Stimulated activated naive CD4-positive, alpha-beta T cell treated with Interleukin-2 at 50 U/mL for 16 hours (primary cell): ENCODE measurements around the gene INVS.
"Not testable (repeated sequence)": the region's sequence is repeated elsewhere in the genome, so short reads cannot be mapped to it uniquely, and the experiment has no call there.

Experiments
- DNase-seq: peaks from one replicate; lab custom pipeline; 2025; lab: John Stamatoyannopoulos, UW

Gene INVS

DNA sequence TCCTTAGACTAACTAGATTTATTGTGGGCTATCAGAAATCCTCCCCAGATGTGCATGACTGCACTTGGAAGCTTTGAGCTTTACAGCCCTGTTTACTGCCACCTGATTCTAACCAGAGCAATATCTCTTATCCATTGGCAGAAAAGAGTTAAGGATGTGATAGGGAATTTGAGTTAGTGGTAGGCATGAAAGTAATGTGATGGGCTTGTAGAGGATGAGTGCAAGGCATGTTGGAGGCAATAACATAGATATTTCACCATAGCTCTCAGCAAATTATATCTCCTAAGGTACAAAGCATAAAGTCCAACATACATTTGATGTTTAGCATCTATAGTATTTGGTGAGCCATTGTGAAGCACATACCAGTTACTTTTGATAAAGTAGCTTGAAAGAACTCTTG, 103.8 kb downstream of the INVS start:
- no peak for DNase-seq

DNA sequence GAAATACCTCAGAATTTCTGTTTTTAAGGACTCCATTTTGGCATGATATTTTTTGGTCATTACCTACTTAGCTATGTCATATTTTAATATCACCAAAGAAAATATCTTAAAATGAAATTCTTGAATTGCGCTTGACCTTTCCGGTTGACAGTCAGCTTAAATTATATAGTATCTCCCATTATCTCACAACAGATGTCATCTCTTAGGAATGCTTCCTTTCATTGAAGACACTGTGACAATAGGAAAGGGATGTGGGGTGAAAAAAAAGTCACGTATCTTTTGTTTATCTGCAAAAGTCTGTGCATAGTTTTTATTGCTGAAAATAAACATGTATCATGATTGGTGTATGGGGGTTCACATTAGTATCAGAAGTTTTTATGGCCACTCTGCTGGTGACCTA, 105.8 kb downstream of the INVS start:
- no peak for DNase-seq

DNA sequence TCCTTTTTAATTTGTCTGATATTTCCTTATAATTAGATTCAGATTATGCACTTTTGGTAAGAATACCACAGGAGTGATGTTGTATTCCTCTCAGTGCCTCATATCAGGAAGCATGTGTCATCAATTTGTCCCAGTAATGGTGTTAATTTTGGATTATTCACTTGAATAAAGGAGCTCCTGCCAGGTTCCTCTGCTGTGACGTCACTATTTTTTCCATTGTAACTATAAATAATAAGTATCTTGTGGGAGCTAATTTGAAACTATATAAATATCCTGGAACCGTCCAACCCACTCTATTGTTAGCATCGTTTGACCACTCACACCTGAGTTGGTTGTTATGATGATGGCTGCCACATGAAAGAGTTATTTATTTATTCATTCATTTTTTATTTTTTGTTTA, 107.9 kb downstream of the INVS start:
- no peak for DNase-seq

DNA sequence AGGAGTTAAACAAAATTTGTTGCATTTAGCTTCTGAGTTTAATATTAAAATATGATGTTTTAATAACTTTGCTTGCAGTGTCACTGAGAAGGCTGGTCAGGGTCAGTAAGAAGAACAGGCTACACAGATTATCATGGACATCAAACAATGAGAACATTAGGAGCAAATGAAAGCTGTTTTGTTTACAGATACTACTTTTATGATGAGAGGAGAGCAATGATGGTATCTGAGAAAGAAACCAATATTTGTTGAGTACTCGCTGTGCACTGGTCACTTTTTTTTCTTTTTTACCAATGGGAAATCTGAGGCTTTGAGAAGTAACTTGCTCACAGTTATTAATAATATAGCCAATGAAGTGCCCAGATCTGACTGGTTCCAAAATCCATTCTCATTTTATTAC, 109.6 kb downstream of the INVS start:
- no peak for DNase-seq

DNA sequence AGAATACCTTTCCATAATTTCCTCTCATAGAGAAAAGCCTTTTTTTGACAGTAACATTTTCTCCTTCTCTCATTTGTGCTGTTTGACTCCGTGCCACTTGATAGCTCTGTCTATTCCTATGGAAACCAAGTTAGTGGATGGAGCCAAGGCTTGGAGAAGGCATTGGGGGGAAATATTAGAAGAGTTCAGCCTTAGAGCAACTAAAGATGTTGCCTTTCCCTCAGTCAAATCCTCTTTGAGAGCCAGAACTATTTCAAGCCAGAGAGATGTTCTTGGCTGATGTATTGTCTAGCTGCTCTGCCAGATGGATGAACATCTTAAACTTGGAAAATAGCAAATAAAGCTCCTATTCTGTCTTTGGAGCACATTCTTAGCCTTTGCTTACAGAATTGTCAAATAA, 112.4 kb downstream of the INVS start:
- DNase-seq = no peak

DNA sequence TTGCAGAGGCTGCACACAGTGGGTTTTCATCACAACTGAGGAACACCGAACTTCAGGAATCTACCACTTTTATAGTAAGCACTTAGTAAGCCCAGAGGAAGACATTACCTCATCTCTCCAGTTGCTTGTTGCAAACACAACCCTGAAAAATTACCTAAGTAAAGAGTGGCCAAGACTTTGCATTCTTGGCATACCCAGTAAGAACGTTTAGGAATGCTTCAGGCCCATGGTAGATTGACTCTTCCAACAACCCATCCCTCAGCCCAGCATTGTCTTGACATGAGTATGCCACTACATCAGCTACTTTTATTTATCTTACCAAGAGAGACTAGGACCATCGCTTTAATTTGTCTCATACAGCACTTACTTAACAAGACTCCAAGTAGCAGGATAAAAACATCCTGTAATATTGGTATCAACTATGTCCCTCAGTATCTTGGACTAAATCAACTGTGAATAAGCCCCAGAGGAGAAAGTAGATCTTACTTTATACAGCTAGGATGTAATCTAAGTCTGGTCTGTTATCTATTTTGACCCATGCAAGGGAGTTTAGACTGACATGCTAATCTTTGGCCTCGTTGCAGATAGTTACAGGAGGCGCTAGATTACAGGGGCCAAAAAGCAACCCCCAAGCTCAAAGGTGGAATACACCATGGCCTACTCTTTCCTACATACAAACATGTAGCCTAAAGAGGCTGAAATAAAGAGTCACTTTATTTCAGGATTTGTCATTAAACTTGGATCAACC, 114.9 kb downstream of the INVS start:
- DNase-seq = no peak

DNA sequence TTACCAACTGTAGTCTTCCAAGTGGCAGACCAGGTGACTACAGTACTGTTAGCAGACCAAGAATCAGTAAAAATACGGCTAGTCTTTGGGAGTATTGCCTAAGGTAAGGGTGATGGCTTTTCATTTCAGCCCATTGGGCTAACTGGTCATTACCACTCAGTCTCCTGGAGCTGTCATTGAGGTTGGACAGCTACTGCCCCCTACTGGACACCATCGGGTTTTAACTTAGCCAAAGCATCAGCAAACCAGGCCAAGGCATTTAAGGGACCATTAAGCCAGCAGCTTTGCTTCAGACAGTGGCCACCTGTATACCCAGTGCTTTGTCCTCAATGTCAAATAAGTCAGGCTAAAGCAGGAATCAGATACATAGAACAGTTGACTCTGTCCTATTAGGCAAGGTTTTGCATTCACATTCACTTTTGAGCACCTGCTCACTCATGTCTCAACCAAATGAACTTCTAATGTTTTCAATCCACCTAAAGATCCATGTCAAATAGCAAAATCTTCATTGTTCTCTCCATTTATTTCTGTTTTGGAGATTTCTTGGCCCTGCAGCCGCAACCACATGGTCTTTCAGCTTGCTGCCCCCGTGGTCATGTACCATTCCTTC, 117.2 kb downstream of the INVS start:
- peak; percentile 39 for DNase-seq

DNA sequence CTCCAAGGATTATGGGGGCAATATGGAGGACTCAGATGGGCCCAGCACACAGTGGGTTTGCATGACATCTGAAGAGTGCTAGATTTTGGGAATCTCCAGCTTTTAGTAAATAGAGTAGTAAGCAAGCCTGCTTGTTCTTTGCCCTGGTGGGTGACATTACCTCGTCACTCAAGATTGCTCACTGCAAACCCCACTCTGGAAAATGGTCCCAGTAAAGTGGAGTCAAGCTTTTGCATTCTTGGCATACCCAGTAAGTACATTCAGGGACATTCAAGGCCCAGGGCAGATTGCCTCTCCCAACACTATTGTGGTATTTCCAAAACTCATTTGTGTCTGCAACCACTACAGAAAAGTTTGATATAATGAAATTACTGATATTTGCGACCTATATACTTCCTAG, 118.5 kb downstream of the INVS start:
- no peak for DNase-seq

DNA sequence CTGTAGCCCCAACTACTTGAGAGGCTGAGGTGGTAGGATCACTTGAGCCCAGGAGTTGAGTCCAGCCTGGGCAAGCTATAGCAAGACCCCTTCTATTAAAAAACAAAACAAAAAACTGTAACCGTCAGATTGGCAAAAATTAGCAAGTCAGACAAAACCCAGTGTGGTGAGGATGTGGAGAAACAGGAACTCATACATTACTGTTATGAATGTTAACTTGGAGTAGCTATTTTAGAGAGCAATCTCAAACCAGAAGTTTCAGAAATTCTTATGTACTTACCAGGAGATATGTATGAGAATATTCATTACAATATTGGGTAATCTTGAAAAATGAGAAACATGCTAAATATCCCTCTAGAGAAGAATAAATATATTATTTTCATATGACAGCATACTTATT, 120.3 kb downstream of the INVS start:
- DNase-seq = no peak

DNA sequence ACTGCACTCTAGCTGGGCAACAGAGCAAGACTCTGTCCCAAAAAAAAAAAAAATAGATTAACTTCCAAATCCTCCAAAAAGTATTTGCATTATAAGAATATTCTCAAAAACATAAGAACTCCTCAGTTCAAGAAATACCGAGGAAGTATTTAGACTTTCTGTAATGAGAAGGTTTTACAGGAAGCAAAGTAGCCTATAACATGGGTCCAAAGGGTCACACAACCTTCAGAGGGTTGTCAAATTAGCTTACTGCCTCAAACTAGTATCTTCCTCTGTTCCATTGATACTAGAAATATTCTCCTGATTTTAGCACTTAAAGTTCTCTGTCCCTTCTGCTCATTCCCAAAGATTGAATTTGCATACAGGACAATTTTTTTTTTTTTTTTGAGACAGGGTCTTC, 121.9 kb downstream of the INVS start:
- DNase-seq = no peak

DNA sequence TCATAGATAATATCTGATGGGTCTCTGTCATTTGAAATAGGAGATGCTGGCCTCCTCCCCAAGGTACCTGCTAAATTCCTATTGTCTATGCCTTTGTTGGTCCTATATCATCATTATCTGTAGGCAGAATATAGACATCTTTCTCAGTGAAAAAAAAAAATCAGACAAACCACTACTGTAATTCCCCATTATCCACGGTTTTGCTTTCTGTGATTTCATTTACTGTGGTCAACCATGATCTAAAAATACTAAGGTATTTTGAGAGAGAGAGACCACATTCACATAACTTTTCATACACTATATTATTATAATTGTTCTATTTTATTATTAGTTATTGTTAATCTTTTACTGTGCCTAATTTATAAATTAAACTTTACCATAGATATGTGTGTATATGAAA, 122.5 kb downstream of the INVS start:
- DNase-seq = no peak

DNA sequence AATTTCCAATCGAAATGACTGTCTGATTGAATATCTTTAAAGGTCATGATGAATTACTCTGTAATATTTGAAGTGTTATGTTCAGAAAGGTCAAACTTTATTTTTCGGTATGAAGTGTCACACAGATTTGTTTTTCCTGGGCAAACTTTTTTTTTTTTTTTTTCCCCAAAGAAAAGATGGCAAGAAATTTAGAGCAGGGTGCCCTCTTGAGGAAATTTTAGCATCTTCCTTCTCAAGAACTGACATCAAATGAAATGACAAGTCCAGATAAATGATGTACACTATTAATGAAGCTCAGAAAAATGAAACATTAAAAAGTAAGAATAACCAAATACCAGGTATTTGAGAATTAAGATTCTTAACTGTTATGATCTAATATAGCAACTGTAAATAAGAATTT, 123.6 kb downstream of the INVS start:
- no peak for DNase-seq

DNA sequence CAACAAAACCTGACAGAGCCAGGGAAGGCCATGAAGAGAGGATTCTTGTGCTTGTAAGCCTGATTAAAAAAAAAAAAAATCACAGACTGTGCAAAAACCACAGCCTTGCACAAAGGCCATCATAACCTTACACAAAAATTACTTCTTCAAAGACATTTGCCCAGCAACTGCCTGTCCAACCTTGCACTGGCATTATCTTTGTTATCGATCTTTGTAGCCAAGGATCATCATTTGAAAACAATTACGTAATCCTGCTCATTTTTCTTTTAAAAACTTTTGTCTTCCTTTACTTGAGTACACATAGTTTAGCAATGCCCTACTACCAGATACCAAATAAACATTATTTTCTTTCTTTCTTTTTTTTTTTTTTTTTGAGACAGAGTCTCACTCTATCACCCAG, 128.6 kb downstream of the INVS start:
- DNase-seq = no peak

DNA sequence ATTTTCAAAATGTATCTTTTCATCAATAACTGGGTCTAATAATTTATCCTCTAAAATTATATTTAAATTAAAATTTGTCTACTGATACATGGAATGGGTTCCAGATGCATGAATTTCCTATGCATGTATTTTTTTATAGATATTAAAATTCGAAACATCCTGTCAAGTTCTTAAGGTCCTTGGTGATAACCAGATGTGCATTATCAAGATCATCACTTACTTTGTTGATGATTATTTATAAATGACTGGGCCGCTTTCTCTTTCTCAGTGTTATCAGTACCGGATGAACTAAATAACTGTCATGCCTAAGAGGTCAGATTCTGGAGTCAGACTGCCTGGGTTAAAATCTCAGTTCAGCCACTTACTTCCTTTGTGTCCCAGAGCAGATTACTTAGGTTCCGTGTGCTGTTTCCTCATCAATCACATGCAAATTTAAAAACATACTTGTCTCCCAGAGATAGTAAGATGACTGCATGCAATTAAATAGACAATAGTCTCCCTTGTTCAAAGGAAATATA, 129.4 kb downstream of the INVS start:
- no peak for DNase-seq

DNA sequence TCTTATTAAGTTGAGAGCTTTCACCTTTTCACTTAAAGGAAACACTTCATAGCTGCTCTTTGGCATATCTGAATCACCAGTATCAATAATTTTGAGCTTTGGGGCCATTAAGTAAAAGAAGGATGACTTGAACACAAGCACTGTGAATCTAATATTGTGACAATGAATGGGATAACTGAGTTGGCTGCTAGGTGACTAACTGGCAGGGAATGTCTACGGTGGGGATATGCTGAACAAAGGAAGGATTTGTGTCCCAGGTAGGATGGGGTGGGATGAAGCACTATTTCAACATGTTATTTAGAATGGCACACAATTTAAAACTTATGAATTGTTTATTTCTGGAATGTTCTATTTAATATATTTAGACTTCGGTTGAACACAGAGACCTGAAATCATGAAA, 130.1 kb downstream of the INVS start:
- no peak for DNase-seq

DNA sequence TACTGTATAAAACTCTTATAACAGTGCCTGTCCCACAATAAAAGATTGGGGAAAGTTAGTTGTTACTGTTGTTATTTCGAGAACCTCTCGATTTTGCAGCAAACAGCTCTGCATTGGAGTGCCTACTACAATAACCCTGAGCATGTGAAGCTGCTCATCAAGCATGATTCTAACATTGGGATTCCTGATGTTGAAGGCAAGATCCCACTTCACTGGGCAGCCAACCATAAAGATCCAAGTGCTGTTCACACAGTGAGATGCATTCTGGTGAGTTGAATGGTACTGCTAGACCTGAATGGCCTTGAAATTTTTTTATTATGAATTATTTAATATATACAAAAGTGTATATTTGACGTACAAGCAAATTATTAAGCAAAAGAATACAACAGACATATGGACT, 130.5 kb downstream of the INVS start:
- no peak for DNase-seq

DNA sequence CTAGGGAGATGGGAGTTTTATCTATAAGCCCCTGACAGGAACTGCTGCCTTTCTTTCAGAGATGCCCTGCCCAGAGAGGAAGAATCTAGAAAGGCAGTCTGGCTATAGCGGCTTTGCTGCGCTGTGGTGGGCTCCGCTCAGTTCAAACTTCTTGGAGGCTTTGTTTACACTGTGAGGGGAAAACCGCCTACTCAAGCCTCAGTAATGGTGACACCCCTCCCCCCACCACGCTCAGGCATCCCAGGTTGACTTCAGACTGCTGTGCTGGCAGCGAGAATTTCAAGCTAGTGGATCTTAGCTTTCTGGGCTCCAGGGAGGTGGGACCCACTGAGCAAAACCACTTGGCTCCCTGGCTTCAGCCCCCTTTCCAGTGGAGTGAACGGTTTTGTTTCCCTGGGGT, 137.9 kb downstream of the INVS start:
- not testable (repeated sequence) for DNase-seq

DNA sequence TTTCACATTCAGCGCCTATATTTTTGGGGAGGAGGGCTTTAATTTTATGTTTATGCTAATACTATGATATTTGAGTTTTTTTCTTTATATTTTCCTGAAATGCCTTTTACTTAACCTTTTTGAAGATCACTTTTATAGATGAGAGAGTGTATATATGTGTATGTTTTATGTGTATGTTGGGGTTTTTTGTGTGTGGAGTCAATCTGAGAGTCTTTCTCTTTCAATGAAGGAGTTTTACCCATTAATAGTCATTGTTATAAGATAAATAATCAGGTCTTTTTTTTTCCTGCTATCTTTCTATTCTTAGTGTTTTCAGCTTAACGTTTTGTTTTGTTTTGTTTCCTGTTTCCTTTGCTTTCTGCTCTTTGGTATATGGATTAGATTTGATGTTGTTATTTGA, 141.5 kb downstream of the INVS start:
- DNase-seq = no peak

DNA sequence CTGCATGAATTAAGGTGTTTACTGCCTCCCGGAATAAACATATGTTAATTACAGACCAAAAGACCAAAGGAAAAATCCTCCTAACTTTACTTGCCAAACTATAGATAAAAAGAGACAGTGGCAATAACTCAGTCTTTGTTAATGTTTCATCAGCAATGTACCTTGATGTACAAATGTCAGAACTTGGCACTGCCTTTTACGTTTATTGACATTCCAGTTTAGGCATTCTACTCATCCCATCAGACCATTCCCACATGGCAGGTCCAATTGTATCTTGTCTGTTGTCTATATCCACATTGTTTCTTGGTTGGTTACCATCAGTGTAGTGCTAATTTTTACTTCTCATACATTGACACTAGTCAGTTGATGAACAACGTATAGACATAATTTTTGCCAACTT, 168.2 kb downstream of the INVS start:
- DNase-seq = no peak

DNA sequence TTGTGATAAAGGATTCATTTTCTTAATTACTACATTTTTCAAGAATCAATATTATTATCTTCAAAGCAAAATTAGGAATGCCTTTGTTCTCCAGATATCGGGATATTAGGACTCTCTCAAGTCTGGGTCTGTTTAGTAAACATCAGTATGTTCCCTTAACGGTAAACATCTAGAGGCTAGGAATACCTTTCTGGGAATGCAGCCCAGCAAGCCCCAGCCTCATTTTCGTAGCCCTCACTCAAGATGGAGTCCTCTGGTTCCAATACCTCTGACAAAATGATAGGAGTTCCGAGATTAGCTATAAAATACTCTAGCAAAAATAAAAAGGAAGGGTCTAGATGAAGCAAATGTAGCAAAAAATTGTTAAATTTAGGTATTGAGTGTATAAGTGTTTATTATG, 169.2 kb downstream of the INVS start:
- no peak for DNase-seq

DNA sequence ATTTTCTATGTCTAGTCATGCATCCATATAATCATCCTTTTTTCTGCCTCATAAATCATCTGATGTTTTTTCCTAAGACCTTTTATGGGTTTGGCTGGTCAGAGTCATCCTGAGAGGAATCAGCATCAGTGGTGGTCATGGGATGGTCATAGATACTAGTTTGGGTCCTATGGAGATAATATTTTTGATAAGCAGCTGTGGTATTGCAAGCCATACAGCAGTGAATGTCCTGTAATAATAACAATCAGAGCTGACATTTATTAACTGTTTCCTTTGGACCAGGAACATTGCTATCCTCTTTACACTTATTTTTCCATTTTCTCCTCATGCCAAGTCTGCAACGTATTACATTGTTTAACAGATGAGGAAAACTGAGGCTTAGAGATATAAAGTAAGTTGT, 170.6 kb downstream of the INVS start:
- no peak for DNase-seq

DNA sequence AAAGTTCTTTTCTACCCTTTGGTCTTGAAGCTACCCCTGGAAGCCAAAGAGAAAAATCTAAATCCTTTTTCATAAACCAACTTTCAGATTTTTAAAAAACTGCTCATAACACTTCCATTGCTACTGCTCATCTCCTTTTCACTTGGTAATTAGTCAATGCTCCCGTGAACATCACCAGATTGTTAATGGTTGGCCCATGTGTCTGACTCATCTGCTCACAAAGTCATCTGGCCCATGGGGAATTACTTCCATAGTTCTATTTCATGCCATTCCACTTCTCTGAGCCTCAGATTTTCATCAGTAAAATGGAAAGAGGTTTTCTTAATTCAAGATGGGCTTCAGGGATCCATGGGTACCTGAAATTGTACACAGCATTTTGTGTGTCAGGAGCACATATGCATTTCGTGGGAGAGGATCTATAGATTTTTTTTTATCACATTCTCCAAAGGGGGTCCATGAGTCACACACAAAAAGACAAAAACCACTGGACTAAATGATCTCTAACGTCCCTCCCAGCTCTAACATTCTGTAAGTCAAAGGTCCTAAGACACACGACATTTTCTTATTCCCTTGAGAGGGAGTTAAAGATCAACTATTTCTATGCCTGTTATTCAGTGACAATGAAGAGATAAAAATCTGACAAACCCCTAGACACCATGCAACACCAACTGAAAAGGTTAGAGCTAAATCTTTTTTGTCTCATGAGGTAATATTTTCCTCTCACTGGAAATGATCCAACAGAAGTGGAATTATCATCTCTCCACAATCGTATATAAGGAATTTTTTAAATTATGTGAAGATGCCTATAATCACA, 178.3 kb downstream of the INVS start:
- no peak for DNase-seq

DNA sequence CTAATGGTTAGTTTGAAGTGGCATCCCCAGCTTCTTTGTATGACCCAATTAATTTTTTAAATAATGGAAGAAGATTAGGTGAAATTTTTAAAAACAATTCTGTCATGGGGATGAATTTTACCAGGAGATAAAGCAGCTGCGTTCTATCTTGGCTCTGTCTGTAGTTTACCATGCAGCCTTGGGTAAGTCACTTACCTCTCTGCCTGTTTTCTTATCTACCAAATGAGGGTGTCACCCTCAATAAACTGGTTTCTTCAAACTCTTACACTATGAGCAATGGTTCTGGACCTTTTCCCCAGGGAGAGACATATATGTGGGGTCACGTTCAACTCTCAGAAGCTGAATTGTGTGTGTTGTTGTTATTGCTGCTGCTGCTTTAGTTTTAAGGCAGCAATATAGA, 182.0 kb downstream of the INVS start:
- DNase-seq = no peak
